Neural cell (in vitro differentiated cells): ENCODE results near the gene PCCA.
A peak's percentile ranks its signal among the peaks of the same experiment; 100 is the strongest.

ENCODE experiments used
- CTCF ChIP-seq: fragments of 450-650 bp; IDR thresholded peaks from 2 replicates; pipeline ENCODE4 v1.5.1; 2014; ENCODE audit warnings: antibody characterized with exemption, mild to moderate bottlenecking, moderate library complexity; ENCODE audit not compliant: poor library complexity, severe bottlenecking
- SMC3 ChIP-seq: fragments of 450-650 bp; conservative IDR thresholded peaks from 2 replicates; pipeline ENCODE4 v1.6.1; 2014; ENCODE audit warnings: antibody characterized with exemption, mild to moderate bottlenecking, moderate library complexity; ENCODE audit not compliant: poor library complexity

GRCh38 chr13:100565286-100565685 is 476.4 kb downstream of the PCCA start:
- TF ChIP-seq CTCF (peak; percentile 38), SMC3 (peak; percentile 25)
